ENCODE data around the gene TACC3.

Gene TACC3

GRCh38 chr4:1748465-1748995, 27.2 kb downstream of the TACC3 start (continued):
- TF ChIP-seq AEBP2 (tag by site-specific recombination; IDR thresholded peaks at IDR 0.05; ENCODE audit: borderline replicate concordance) (no peak), OSR2 (tag by site-specific recombination; IDR thresholded peaks at IDR 0.05) (0 out of 2 replicates have a peak, but pooled peaks have one; percentile 9), ZNF510 (tag by site-specific recombination; IDR thresholded peaks at IDR 0.05; ENCODE audit: insufficient replicate concordance) (no peak), ZNF664 (tag by site-specific recombination; IDR thresholded peaks at IDR 0.05) (no peak), PATZ1 (tag by site-specific recombination; IDR thresholded peaks at IDR 0.05) (peak; percentile 80), ZNF423 (tag by site-specific recombination; IDR thresholded peaks at IDR 0.05) (peak; percentile 92), ZFP41 (tag by site-specific recombination; IDR thresholded peaks at IDR 0.05; ENCODE audit: borderline replicate concordance) (no peak), ZBTB10 (tag by site-specific recombination; IDR thresholded peaks at IDR 0.05) (peak; percentile 95), ZBTB8A (tag by site-specific recombination; IDR thresholded peaks at IDR 0.05) (peak; percentile 74), KLF8 (tag by site-specific recombination; IDR thresholded peaks at IDR 0.05) (0 out of 2 replicates have a peak, but pooled peaks have one; percentile 22), BCL11A (tag by site-specific recombination; IDR thresholded peaks at IDR 0.05; ENCODE audit: low read depth) (0 out of 2 replicates have a peak, but pooled peaks have one; percentile 52), ZBTB48 (tag by site-specific recombination; IDR thresholded peaks at IDR 0.05) (peak; percentile 67)
- TF ChIP-seq, protein P1, sequence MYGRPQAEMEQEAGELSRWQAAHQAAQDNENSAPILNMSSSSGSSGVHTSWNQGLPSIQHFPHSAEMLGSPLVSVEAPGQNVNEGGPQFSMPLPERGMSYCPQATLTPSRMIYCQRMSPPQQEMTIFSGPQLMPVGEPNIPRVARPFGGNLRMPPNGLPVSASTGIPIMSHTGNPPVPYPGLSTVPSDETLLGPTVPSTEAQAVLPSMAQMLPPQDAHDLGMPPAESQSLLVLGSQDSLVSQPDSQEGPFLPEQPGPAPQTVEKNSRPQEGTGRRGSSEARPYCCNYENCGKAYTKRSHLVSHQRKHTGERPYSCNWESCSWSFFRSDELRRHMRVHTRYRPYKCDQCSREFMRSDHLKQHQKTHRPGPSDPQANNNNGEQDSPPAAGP (tag by site-specific recombination; IDR thresholded peaks at IDR 0.05): peak; percentile 69; the same call in 1 of the 2 replicates

DNA sequence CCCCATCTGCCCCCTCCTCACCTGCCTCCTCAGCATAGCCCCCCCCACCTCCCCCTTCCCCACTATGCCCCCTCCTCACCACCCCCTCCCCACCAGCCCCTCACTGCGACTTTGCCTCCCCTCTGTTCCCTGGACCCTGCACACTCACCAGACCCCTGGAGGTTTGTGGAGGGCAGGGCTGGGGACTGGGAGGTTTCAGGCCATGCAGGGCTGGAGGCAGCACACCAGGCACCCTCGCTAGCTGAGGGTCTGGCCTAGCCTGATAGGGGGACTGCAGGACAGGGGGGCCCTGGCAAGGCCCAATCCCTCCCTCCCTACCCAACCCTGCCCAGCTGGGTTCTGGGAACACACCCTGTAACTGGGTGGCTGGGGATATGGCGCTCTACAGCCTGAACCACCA, 28.0 kb downstream of the TACC3 start:
- H3K9me3 ChIP-seq (ENCODE audit: control insufficient read depth, insufficient read depth, low read depth, low read length): no peaks in the 10 kb centered on the region
- H3K27ac ChIP-seq (ENCODE audit: extremely low read depth, low read depth, low read length): no peak overlapping the region
- ChIA-PET POLR2A (interaction anchor here (2.2 kb wide), 1 partner anchor 61 kb away, joined by 7 read pairs; no protein-coding TSS in a partner anchor), CTCF (interaction anchor here (8.0 kb wide), 1 partner anchor 61 kb away, joined by 148 read pairs; no protein-coding TSS in a partner anchor)
- H3K36me3 ChIP-seq (ENCODE audit: control insufficient read depth in 2 of 2, insufficient read depth in 1 of 2, low read length in 2 of 2): peaks cover 0 to 9% of the 10 kb centered on the region in 2 experiments; a peak in 1 of 3 replicates
- H3K4me3 ChIP-seq (ENCODE audit: low read depth, low read length): no peak overlapping the region
- no peaks in the 10 kb centered on the region for H3K4me1 ChIP-seq (ENCODE audit: control insufficient read depth, insufficient read depth, low read length)
- TF ChIP-seq, protein P2, sequence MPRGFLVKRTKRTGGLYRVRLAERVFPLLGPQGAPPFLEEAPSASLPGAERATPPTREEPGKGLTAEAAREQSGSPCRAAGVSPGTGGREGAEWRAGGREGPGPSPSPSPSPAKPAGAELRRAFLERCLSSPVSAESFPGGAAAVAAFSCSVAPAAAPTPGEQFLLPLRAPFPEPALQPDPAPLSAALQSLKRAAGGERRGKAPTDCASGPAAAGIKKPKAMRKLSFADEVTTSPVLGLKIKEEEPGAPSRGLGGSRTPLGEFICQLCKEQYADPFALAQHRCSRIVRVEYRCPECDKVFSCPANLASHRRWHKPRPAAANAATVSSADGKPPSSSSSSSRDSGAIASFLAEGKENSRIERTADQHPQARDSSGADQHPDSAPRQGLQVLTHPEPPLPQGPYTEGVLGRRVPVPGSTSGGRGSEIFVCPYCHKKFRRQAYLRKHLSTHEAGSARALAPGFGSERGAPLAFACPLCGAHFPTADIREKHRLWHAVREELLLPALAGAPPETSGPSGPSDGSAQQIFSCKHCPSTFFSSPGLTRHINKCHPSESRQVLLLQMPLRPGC (tag by site-specific recombination; IDR thresholded peaks at IDR 0.05): no peak
- no peak for TF ChIP-seq ZNF23 (tag by site-specific recombination; IDR thresholded peaks at IDR 0.05; ENCODE audit: borderline replicate concordance)
- no peak for TF ChIP-seq ZNF704 (tag by site-specific recombination; IDR thresholded peaks at IDR 0.05)
- TF ChIP-seq MYNN (tag by site-specific recombination; IDR thresholded peaks at IDR 0.05; ENCODE audit: borderline replicate concordance): no peak
- TF ChIP-seq SALL2 (tag by site-specific recombination; IDR thresholded peaks at IDR 0.05; ENCODE audit: borderline replicate concordance): no peak
- TF ChIP-seq PRDM4 (tag by site-specific recombination; IDR thresholded peaks at IDR 0.05): no peak
- peak; percentile 22; the same call in 1 of the 2 replicates for TF ChIP-seq GLIS1 (tag by site-specific recombination; IDR thresholded peaks at IDR 0.05)
- TF ChIP-seq ZBTB8A (tag by site-specific recombination; IDR thresholded peaks at IDR 0.05): no peak
- TF ChIP-seq ZNF626 (tag by site-specific recombination; IDR thresholded peaks at IDR 0.05): no peak

Data from HEK293 (cell line).